HL-60/S4 (cell line): ENCODE data around the gene RAX2.

Experiments used
- in situ Hi-C: fragments of 300-500 bp; cut with MboI; formaldehyde crosslinking; loops from 2 replicates; pipeline ENCODE4 v1.14.3; 2022; ENCODE audit warnings: low sequenced_read_pairs

Gene RAX2

DNA sequence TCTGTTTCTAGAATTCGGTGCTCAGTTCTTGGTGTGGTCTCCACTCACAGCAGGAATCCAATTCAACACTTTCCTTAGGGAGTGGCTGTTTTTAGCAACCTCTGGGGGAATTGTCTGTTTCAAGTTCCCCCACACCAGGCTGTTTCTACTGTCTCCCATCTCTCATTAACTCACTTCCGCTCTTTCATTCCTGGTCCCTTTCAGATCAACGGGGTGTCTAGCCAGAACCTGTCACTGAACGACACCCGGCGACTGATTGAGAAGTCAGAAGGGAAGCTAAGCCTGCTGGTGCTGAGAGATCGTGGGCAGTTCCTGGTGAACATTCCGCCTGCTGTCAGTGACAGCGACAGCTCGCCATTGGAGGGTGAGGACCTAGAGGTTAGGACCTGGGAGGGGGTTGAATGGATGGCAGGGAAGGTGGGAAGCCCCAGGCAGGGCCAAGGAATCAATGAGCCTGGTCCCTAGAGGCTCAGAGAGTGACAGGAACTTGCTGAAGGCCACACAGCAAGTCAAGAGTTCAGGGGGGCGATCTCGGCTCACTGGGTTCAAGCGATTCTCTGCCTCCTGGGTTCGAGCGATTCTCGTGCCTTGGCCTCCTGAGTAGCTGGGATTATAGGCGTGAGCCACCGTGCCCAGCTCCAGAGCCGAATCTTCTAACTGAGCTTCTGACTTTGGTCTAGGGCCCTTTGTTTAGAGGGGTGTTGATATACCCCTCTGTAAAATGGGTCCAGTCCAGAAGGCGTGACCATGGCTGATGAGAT is 38.3 kb downstream of the RAX2 start:
- in situ Hi-C loops = no loop called here

GRCh38 chr19:3732108-3732507 is 39.9 kb downstream of the RAX2 start:
- in situ Hi-C loops = no loop called here

- in situ Hi-C loops = no loop called here
These were observed 41.5 kb downstream of the RAX2 start for GRCh38 chr19:3730457-3730958.

DNA sequence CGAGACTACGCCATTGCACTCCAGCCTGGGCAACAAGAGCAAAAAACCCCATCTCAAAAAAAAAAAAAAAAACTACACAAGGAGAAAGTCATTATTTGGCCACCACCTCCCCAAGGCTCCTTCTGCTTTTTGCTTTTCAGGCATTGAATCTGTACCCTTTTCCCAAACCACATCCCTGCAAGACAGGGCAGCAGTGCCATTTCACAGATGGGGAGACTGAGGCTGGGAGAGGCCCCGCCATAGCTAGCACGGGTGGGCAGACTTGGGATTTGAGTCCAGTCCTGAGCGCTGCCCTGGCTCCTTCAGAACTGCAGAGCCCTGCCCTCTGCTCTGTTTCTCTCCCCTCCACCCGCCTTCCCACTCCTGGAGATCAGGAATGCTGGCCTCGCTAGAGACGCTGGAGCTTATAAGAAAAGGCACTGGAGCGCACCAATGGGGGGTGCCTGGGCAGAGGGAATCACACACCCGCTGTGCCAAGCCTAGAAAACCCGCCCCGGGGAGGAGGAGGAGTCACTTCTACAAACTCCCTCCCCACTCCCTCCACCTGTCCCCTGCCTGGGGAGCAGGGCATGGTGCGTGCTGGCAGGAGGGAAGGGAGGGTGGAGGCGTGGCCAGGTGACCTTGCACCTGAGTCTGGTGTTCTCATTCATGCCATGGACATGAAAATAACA is 46.3 kb downstream of the RAX2 start:
- in situ Hi-C loops = no loop called here

DNA sequence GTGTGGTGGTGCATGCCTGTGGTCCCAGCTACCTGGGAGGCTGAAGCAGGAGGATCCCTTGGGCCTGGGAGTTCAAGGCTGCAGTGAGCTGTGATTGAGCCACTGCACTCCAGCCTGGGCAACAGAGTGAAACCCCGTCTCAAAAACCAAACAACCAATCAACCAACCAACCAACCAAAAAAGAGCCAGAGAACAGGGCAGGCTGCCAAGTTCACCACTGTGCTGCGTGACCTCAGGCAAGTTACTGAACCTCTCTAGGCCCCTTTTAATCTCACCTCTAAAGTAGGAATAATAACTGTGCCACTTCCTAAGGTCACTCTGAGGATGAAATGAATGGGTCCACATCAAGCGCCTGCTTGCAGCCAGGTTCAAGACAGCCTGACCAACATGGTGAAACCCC is 46.9 kb downstream of the RAX2 start:
- in situ Hi-C loops = no loop called here

GRCh38 chr19:3723883-3724282 is 48.1 kb downstream of the RAX2 start:
- in situ Hi-C loops = no loop called here

GRCh38 chr19:3723110-3723488 is 48.9 kb downstream of the RAX2 start:
- in situ Hi-C loops = no loop called here

GRCh38 chr19:3722443-3723109 is 49.5 kb downstream of the RAX2 start:
- in situ Hi-C loops = no loop called here

- in situ Hi-C loops = no loop called here
These were observed 50.1 kb downstream of the RAX2 start for GRCh38 chr19:3721887-3722442.

DNA sequence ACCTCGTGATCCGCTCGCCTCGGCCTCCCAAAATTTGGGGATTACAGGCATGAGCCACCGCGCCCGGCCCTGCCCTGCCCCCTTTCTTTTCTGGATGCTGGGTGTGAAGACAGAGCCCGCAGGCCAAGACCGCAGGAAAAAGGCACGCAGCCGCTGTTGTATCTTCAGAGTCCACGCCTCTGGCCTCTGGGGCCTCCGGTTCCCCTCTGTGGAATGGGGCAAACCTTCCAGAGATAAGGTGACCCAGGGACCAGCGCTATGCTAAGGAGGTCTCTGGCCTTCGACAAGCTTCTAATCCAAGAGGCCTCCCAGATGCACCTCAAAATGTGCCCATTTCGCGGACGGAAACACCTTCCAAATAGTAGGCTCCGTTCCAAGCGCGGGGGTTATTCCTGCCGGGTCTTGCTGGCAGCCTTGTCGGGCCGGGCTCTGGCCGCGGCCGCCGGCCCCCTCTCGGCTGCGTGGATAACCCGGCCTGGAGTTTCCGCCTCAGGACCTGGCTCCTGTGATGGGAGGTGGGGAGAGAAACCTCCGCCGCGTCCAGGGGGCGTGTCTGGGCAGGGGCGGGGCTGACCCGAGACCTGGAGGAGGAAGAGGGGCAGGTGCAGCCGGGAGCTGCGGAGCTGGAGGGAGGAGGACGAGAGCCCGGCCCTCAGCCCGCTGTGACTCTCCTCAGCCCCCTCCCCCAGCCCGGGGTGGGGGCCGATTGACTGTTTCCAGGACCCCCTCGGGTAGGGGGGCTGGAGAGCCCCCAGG is 50.7 kb downstream of the RAX2 start:
- in situ Hi-C loops = no loop called here

- in situ Hi-C loops = no loop called here
These were observed 51.6 kb downstream of the RAX2 start for GRCh38 chr19:3720349-3720917.

GRCh38 chr19:3719868-3720267 is 52.2 kb downstream of the RAX2 start:
- in situ Hi-C loops = no loop called here
